Measurements from ENCODE around the gene FRMPD4.

GRCh38 chrX:12322031-12322430 lies 183.8 kb downstream of the FRMPD4 start:
- TF ChIP-seq, protein P1, sequence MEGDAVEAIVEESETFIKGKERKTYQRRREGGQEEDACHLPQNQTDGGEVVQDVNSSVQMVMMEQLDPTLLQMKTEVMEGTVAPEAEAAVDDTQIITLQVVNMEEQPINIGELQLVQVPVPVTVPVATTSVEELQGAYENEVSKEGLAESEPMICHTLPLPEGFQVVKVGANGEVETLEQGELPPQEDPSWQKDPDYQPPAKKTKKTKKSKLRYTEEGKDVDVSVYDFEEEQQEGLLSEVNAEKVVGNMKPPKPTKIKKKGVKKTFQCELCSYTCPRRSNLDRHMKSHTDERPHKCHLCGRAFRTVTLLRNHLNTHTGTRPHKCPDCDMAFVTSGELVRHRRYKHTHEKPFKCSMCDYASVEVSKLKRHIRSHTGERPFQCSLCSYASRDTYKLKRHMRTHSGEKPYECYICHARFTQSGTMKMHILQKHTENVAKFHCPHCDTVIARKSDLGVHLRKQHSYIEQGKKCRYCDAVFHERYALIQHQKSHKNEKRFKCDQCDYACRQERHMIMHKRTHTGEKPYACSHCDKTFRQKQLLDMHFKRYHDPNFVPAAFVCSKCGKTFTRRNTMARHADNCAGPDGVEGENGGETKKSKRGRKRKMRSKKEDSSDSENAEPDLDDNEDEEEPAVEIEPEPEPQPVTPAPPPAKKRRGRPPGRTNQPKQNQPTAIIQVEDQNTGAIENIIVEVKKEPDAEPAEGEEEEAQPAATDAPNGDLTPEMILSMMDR (IDR thresholded peaks at IDR 0.05 in 8 of 11, conservative IDR thresholded peaks at IDR 0.05 in 3 of 11) = no peak
- TF ChIP-seq POLR2AphosphoS5 (IDR thresholded peaks at IDR 0.05) (no peak), POLR2A (IDR thresholded peaks at IDR 0.05) (no peak)
